Dermis blood vessel endothelial cell (primary cell): Measurements from ENCODE around the gene TSC2. TPM values are rescaled to one million over a fixed set of nuclear protein-coding genes. Genes with fewer than 3 reads are reported as not detected.

Experiments
- DNase-seq: peaks from one replicate; pipeline ENCODE4 v3.0.0; 2010
- total RNA-seq: library from RNA; depleted of rRNA; stranded (reverse); fragments of >200 nt; gene quantifications from 2 replicates; pipeline ENCODE4 v1.2.3, GENCODE V29; 2014

The TSC2 gene
- total RNA-seq, 1 donor from 2014 or later = 40.8 TPM

DNA sequence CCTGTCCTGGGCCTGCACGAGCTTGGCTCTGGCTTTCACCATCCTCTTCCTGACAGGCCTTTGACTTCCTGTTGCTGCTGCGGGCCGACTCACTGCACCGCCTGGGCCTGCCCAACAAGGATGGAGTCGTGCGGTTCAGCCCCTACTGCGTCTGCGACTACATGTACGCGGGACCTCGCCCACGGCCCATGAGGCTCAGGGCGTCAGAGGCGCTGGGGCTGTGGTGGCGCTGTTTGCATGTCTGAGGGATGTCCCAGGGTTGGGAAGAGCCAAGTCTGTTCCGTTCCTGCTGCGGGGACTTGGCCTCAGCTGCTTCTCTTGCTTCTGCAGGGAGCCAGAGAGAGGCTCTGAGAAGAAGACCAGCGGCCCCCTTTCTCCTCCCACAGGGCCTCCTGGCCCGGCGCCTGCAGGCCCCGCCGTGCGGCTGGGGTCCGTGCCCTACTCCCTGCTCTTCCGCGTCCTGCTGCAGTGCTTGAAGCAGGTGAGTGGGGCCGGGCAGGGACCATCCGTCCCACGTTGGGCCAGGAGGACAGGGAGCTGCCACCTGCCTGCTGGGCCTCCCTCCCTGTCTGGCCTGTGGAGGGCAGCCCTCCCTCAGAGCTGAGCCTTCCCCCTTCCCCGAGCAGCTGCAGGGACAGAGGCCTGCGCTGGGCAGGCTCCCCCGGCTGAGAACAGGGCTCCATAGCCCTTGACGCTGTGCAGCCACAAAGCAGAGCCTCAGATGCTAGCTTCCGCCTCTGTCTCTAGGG lies 23.8 kb downstream of the TSC2 start:
- no peak for DNase-seq

DNA sequence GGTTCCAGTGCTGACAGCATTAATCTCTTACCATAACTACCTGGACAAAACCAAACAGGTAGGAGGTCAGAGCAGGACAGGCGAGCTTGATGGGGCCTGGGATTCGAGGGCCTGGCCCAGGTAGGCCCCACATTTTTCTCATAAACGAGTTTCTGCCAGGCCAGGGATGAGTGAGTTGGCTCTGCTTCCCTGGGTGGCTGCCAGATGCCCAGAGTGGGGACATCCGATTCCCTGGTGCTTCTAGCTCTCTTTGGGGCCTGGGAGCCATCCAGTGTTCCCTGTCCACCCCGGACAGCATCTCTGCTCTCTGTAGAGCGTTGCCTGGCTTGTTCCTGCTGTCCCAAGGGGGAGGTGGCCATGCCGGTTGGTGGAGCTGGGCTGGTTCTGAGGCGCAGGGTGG lies 25.1 kb downstream of the TSC2 start:
- DNase-seq = no peak

DNA sequence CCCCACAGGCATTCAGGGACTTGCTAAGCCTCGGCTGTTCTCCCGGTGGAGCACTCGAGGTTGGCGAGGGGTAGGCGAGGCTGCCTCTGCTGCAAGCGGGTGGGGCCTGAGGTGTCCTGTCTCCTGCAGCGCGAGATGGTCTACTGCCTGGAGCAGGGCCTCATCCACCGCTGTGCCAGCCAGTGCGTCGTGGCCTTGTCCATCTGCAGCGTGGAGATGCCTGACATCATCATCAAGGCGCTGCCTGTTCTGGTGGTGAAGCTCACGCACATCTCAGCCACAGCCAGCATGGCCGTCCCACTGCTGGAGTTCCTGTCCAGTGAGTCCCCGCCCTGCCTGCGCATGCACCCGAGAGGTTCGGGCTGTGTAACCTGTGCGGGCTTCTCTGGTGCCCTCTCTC lies 26.3 kb downstream of the TSC2 start:
- DNase-seq = no peak

DNA sequence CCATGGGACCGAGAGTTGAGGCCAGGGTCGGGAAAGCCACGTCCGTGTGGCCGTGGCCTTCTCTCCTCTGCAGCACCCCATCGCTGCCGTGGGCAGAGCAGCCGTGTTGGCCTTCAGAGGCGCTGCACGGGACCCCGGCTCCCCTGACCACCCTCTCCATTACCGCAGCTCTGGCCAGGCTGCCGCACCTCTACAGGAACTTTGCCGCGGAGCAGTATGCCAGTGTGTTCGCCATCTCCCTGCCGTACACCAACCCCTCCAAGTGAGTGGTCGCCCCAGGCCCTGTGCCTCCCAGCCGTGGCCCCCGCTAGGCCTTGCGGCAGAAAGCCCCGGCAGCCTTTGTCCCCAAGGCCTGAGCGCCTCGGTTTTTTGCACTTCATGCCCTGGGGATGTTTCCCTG lies 27.8 kb downstream of the TSC2 start:
- no peak for DNase-seq

DNA sequence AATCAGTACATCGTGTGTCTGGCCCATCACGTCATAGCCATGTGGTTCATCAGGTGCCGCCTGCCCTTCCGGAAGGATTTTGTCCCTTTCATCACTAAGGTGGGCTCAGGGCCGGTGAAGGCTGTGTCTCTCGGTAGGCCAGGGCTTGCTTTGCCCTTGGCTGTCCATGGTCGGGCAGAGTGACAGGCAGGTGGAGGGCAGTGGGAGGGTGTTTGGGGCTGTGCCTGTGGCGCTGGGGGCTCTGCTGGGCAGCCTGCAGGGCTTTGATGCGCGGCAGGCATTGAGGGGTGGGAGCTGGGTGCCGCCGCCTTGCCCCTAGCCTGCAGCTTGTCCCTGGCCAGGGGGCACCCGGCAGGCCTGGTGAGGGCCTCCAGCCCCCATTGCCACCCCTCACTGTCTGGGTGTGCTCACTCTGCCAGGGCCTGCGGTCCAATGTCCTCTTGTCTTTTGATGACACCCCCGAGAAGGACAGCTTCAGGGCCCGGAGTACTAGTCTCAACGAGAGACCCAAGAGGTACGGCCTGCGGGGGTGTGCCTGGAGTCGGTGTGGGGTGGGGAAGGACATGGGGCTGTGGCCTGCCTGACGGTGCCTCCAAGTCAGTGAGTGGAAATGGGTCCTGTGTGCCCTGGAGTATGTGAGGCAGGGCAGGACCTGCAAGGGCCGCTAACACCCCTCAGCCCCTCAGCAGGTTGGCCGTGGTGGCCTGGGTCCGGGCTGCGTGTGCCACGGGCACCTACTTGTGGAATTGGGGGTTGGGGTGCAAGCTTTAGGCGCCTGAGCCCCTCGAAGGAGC lies 28.5 kb downstream of the TSC2 start:
- DNase-seq = no peak

DNA sequence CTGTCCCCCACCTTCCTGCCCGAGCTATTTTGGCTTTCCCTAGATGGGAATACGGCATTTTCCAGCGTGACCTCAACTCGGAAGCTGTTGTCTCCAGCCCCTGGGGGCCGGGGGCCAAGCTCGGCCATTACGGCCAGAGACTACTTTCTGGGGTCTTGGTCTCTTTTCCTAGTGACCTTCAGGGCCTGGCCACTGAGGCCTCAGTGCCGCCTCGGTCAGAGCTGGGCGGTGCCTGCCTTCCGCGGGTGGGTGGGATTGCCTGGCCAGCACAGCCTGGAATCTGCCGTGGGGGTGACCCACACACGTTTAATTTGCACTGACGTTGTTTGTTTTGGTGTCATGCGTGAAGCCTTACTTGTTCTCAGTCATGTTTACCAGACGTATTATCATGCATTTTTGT lies 29.2 kb downstream of the TSC2 start:
- DNase-seq = no peak

DNA sequence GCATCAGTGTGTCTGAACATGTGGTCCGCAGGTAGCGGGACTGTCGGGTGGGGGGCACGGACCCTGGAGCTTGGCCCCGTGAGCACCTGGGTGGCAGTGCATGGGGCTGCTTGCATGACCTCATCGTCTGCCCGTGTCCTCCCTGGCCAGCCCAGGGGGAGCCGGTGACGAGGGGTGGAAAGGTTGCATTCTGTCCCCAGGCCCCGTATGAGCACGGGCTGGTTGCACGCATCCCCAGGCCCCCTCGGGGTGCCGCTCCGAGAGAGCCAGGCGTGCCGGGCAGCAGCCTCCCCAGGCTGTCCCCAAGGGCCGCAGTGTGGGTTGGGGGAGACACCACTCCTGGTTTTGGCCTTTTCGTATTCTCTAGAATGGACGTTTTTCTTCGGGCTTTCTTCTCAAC lies 29.9 kb downstream of the TSC2 start:
- no peak for DNase-seq

DNA sequence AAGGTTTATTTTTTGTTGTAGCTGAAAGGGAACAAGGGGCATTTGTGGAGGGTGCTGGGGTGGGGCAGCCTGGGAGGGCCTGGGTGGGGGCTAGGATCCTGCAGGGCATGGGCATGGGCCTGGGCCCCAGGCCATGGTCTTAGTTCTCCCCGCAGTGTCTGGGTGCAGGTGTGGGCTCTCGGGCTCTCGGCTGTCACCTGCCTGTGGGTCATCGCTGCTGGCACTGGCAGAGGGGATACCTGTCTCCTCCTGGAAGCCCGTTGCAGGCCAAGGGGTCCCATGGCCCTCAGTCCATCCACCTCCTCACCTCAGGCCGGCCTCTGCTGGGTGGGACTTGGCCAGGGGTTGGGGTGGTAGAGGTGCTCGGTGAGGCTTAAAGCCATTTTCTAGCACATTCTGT lies 30.3 kb downstream of the TSC2 start:
- DNase-seq = no peak

DNA sequence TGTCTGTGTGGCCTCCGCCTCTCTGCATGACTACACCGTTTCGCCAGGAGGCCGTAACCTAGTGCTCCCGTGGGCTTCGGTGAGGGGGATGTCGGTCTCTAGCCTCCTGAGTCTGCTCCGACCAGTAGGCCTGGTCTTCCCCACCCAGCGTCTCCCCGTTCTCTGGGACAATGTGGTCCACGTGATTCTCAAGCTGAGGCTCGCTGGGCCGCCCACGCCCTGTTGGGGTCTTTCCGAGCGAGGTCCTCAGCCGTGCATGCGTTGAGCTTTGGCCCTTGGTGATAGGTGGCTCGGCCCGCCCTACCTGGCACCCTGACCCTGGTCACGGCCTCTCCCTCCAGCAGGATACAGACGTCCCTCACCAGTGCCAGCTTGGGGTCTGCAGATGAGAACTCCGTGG lies 30.9 kb downstream of the TSC2 start:
- no peak for DNase-seq

DNA sequence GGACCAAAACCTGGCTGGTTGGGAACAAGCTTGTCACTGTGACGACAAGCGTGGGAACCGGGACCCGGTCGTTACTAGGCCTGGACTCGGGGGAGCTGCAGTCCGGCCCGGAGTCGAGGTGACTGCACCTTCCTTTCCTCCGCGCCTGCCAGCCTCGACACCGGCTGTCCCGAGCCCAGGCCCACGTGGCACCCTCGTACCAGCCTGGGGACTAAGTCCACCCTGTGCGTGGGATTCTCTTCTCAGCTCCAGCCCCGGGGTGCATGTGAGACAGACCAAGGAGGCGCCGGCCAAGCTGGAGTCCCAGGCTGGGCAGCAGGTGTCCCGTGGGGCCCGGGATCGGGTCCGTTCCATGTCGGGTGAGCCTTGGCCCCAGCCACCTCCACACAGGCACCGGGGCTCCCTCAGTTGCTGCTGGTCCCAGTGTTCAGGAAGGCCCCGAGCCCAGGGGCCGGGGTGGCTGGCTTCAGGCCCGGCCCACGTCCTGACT lies 31.6 kb downstream of the TSC2 start:
- no peak for DNase-seq

DNA sequence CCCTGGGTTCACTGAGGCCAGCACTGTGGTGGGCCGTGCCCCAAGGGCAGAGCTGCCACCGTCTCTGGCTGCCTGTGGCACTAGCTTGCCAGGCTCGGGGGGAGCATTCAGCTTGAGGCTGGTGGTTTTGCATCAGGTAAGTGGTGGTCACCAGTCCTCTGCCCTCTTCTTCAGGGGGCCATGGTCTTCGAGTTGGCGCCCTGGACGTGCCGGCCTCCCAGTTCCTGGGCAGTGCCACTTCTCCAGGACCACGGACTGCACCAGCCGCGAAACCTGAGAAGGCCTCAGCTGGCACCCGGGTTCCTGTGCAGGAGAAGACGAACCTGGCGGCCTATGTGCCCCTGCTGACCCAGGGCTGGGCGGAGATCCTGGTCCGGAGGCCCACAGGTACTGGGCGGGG lies 32.2 kb downstream of the TSC2 start:
- no peak for DNase-seq

DNA sequence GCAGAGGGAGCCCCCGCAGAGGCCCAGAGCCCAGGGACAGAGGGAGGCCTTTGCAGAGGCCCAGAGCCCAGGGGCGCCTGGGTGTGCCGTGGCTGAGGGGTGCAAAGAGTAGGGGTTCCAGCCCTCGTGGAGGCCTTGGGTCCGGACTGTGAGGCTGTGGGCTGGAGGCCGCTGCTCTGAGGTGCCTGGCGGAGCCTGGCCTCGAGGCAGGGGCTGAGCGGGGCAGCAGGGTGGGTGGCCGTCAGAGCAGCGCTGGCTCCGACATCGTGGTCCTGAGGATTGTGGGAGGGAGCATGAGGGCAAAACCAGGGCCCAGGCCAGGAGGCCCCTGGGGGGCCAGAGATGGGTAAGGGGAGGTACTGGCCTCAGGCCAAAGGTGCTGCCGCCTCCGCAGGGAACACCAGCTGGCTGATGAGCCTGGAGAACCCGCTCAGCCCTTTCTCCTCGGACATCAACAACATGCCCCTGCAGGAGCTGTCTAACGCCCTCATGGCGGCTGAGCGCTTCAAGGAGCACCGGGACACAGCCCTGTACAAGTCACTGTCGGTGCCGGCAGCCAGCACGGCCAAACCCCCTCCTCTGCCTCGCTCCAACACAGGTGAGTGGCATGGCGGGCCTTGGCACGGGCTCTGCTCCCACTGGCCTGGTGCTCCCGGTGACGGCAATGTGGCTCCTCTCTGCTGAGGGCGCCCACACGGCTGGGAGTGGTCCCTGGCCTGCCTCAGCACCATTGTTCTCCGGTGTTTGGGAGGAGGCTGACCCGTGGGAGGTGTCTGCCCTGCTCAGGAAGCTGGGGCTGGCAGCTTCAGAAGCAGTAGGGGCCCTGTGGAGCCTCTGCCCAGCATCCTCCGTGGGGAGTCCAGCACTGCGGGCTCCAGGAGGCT lies 33.7 kb downstream of the TSC2 start:
- no peak for DNase-seq

DNA sequence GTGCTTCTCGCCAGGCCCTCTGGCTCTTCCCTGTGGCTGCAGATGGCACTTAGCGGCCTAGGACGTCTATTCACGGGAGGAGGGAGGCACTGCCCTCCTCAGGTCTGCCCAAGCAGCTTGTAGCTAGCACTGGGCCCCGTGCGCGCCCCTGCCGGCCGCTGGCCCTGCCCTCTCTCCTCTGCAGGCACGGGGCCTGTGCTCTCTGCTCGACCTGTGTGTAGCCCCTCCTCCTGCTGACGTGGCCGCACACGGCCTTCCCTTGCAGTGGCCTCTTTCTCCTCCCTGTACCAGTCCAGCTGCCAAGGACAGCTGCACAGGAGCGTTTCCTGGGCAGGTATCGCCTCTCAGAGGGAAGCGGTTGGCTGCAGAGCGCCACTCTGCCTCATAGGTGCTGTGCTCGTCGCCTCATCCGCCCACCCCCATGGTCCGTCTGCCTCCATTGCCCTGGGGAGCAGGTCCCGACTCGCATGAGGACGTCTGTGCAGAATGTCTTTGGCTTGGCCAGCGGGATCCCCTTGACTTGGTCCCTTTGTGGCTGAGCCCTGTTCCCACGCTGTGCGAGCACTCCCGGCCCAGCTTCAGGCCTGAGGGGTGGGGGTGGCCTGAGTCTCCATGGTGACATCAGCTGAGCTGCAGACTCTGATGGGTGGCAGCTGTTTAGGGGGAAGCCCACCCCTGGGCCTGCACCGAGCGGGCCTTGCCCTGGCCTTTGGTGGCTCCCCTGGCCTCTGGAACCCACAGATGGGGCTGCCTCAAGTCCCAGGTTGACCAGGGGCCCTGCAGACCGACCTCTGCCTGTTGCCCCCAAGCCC lies 34.6 kb downstream of the TSC2 start:
- no peak for DNase-seq

DNA sequence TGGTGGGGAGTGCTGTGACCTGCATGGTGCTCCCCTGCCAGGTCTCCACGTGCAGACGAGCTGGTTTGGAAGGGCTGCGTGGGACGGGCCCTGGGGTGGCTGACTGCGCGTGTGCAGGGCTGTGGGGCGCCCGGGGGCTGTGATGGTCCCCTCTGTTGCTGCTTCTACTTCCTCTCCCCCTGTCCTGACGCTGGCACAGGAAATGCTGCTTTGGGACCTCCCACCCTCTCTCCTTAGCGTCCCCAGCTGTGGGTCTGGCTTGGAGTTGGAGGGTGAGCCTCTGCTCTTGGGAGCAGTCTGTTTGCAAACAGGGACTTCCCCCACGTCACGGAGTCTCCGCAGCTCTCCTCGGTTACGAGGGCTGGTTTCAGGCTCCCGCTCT lies 35.2 kb downstream of the TSC2 start:
- DNase-seq = no peak

DNA sequence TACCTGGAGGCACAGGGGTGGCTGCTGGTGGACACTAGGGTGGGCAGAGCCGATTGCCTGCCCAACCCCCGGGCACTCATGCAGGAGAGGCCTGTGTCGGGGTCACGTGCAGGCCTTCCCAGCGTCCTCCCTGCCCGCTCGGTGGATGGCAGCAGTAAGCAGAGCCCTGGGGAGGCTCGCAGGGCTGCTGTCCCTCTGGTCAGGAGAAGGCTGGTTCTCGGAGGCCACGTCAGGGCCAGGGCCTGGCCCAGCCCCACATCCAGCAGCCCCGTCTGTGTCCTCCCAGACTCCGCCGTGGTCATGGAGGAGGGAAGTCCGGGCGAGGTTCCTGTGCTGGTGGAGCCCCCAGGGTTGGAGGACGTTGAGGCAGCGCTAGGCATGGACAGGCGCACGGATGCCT lies 35.6 kb downstream of the TSC2 start:
- DNase-seq = no peak

DNA sequence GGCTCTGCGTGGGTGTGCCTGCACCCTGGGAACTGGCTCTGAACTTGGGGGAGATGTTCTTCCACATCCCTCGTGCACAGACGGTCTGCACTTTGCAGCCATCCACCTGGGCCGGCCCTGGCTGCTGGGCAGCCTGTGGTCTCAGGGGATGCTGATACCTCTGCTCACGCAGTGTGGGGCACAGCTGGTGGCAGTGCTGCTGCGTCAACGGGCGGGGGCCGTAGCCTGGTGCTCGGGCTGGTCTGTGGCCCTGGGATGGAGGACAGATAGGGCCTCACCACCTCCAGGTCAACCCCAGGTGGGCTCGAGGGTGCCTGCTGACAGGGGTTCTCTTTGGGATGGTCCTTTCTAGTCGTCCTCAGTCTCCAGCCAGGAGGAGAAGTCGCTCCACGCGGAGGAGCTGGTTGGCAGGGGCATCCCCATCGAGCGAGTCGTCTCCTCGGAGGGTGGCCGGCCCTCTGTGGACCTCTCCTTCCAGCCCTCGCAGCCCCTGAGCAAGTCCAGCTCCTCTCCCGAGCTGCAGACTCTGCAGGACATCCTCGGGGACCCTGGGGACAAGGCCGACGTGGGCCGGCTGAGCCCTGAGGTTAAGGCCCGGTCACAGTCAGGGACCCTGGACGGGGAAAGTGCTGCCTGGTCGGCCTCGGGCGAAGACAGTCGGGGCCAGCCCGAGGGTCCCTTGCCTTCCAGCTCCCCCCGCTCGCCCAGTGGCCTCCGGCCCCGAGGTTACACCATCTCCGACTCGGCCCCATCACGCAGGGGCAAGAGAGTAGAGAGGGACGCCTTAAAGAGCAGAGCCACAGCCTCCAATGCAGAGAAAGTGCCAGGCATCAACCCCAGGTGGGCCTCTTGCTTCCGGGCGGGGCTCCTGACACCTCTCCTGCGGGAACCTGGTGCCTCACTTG lies 36.3 kb downstream of the TSC2 start:
- DNase-seq = no peak

DNA sequence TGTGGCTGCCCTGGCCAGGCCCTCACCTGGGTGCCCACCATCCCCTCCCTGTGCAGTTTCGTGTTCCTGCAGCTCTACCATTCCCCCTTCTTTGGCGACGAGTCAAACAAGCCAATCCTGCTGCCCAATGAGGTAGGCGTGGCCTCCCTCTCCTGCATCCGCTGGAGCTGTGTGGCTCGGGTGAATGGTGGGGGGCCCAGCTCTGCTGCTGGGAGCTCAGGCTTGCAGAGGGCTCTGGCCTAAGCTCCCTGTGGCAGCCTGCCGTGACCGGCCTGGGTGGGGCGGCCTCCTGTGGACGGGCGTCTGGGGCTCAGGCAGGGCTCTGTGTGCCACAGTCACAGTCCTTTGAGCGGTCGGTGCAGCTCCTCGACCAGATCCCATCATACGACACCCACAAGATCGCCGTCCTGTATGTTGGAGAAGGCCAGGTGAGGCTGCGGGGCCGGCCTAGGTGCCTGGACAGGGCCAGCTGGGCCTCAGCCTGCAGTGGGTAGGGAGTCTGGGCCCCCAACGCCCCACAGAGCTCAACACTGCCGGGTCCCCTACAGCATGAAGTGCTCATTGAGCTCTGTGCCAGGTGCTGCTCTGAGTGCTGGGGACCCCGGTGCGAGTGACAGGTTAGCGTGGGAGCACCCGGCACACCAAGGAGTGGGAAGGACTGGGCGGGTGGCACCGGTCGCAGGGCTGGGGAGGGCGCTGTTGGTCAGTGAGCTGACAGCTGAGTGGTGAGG lies 37.3 kb downstream of the TSC2 start:
- no peak for DNase-seq

DNA sequence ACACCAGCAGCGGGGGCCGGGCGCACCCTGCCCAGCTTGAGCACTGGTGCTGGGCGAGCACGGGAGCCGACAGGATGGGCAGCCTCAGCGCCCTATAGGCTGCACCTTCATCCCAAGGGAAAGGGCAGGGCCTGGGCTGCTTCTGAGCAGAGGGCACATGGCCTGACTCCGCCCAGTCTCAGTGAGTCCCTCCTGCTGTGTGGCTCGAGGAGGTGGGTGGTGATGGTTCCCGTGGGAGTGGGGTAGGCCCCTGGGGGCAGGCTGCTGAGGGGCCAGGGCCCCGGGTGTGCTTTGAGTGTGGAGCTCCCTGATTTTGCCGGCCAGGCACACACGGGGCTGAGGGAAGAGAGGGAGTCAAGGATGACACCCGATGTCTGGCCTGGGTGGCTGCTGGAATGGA lies 37.9 kb downstream of the TSC2 start:
- DNase-seq = no peak

DNA sequence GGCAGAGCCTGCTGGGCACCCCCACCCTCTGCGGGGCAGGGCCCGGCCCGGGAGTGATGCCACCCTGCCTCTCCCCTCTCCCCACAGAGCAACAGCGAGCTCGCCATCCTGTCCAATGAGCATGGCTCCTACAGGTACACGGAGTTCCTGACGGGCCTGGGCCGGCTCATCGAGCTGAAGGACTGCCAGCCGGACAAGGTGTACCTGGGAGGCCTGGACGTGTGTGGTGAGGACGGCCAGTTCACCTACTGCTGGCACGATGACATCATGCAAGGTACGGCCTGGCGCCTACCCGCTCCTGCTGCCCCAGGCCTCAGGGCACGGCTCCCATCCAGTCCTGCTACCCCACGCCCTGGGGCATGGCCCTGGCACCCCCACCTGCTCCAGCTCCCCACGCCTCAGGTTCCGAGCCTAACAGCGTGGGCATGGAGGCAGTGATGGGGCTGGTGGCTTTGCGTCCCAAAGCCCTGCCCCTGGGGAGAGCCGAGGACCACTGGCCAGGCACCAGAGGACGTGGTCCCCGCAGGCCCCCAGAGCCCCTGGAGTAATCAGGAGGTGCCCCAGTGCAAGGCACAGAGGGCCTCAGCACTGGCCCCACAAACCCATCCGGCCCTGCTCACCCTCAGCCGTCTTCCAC lies 38.4 kb downstream of the TSC2 start:
- DNase-seq = no peak
